Measurements from ENCODE around the gene DCAF6.
"Not testable (repeated sequence)": the region's sequence is repeated elsewhere in the genome, so short reads cannot be mapped to it uniquely, and the experiment has no call there.

DCAF6 gene

DNA sequence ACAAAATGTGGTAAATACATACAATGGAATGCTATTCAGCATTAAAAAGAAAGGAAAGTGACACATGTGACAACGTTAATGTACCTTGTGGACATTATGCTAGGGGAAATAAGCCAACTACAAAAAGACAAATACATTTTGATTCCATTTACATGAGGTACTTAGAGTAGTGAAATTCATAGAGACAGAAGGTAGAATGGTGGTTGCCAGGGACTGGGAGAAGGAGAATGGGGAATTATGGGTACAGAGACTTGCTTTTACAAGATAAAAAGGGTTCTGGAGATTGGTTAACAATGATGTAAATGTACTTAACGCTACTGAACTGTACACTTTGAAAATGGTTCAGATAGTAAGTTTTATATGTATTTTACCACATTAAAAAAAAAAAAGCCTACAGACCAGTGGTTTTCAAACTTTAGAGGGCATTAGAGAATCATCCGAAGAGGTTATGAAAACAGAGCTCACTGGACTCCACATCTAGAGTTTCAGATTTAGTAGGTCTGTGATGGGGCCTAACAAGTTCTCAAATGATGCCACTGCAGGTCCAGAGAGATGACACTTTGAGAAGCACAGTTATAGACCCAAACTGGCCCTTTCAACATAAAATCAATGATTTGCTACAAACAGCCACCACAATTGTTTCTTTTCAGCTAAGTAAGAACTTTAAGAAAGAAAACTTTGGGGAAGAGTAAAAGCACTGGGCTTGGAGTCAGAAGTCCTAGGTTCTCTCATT lies 13.0 kb upstream of the DCAF6 start:
- TF ChIP-seq, protein P1, sequence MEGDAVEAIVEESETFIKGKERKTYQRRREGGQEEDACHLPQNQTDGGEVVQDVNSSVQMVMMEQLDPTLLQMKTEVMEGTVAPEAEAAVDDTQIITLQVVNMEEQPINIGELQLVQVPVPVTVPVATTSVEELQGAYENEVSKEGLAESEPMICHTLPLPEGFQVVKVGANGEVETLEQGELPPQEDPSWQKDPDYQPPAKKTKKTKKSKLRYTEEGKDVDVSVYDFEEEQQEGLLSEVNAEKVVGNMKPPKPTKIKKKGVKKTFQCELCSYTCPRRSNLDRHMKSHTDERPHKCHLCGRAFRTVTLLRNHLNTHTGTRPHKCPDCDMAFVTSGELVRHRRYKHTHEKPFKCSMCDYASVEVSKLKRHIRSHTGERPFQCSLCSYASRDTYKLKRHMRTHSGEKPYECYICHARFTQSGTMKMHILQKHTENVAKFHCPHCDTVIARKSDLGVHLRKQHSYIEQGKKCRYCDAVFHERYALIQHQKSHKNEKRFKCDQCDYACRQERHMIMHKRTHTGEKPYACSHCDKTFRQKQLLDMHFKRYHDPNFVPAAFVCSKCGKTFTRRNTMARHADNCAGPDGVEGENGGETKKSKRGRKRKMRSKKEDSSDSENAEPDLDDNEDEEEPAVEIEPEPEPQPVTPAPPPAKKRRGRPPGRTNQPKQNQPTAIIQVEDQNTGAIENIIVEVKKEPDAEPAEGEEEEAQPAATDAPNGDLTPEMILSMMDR (IDR thresholded peaks at IDR 0.05; ENCODE audit: control insufficient read depth, insufficient read depth, low read depth, low read length, missing control alignments): no peak
- no peak for DNase-seq (ENCODE audit: low read depth)
- no peak overlapping the region for H3K4me3 ChIP-seq (ENCODE audit: control insufficient read depth, low read depth, low read length)

DNA sequence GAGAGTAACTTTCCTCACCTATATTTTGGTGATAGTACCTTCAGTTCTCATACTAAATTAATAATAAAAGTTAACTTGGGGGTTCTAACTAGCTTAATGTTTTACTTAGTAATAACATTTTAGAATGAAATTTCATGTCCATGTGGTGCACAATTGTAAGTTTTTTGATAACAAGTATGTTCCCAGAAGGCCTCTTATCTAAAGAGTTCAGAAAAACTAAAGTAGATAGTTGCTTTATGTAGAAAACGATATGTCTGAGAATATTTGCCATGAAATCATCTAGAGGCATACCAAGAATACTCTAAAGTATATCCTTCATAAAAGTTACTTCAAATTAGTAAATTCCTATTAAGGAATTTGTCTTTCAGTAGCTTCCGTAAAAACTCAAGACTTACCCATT lies 12.4 kb upstream of the DCAF6 start:
- no peak for DNase-seq (ENCODE audit: low read depth)
- TF ChIP-seq, protein P1 (IDR thresholded peaks at IDR 0.05; ENCODE audit: control insufficient read depth, insufficient read depth, low read depth, low read length, missing control alignments): no peak
- no peak overlapping the region for H3K4me3 ChIP-seq (ENCODE audit: control insufficient read depth, low read depth, low read length)

DNA sequence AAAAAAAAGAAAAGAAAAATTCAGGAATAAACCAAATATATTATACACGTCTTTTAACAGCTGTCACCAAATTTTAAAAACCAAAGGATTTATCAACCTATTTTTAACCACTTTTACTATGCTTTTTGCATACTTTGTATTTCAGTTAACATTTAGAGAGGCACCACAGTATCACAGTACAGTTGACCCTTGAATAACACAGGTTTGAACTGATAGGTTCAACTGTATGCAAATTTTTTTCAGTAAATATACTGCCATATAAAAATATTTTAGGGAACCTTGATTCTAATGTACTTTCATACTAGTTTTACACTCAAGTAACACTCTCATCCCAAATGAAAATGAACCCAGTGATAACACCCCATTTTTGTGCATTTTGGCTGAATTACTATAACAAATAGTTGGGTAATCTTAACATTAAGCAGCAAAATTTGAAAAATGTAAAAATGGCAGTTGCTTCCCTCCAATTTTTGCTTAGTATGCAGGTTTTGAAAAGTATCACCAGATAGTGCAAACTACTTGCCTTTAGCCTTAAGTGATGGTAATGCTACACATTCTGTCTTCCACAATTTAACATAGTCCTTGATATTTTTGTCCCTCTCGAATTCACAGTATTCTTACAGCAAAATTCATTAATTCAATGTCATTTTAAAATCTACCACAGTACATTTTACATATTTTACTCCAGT lies 11.8 kb upstream of the DCAF6 start:
- DNase-seq (ENCODE audit: low read depth): no peak
- H3K4me3 ChIP-seq (ENCODE audit: control insufficient read depth, low read depth, low read length): no peak overlapping the region
- TF ChIP-seq, protein P1 (IDR thresholded peaks at IDR 0.05; ENCODE audit: control insufficient read depth, insufficient read depth, low read depth, low read length, missing control alignments): no peak

DNA sequence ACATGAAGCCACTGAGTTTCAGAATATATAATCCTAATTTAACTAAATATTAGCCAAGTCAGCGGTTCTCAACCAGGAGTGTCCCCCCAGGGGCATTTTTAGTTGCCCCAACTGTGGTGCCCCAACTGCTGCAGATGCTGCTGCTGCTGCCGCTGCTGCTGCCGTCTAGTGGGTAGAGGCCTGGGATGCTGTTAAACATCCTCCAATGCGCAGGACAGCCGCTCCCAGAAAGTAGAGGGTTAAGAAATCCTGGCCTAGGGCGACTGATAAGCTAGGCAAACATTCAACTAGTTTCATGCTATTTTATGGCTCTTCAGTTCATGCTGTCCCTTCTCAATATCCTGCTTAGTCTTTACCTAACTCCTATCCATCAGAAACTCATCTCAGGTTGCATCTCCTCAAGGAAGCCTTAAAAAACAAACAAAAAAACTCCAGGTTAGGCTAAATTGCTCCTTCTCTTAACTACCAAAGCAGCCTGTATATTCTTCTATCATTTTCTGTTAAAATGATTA lies 9.9 kb upstream of the DCAF6 start:
- TF ChIP-seq, protein P1 (IDR thresholded peaks at IDR 0.05; ENCODE audit: control insufficient read depth, insufficient read depth, low read depth, low read length, missing control alignments): no peak
- no peak overlapping the region for H3K4me3 ChIP-seq (ENCODE audit: control insufficient read depth, low read depth, low read length)
- no peak for DNase-seq (ENCODE audit: low read depth)

GRCh38 chr1:167927046-167927754 lies 9.3 kb upstream of the DCAF6 start:
- no peak for DNase-seq (ENCODE audit: low read depth)
- H3K4me3 ChIP-seq (ENCODE audit: control insufficient read depth, low read depth, low read length): no peak overlapping the region
- TF ChIP-seq, protein P1 (IDR thresholded peaks at IDR 0.05; ENCODE audit: control insufficient read depth, insufficient read depth, low read depth, low read length, missing control alignments): no peak

GRCh38 chr1:167928457-167928852 lies 8.0 kb upstream of the DCAF6 start:
- H3K4me3 ChIP-seq (ENCODE audit: control insufficient read depth, low read depth, low read length): no peak overlapping the region

DNA sequence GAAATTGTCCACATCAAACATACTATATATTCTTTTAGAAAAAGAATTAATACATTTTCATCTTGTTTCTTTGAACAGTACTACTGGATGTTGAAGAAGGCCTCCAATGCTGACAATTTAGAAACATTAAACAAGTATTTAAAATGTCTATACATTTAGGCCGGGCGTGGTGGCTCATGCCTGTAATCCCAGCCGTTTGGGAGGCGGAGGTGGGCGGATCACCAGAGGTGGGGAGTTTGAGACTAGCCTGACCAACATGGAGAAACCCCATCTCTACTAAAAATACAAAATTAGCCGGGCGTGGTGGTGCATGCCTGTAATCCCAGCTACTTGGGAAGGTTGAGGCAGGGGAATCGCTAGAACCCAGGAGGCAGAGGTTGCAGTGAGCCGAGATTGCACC lies 7.6 kb upstream of the DCAF6 start:
- DNase-seq (ENCODE audit: low read depth); H3K4me3 ChIP-seq (ENCODE audit: control insufficient read depth, low read depth, low read length): not testable (repeated sequence)

More at GRCh38 chr1:167928457-167928852, 8.0 kb upstream of the DCAF6 start:
- TF ChIP-seq, protein P1 (IDR thresholded peaks at IDR 0.05; ENCODE audit: control insufficient read depth, insufficient read depth, low read depth, low read length, missing control alignments): no peak
- DNase-seq (ENCODE audit: low read depth): no peak

Data from AG09309 (cell line).